ENCODE data around the gene ATXN8OS.

Gene ATXN8OS

DNA sequence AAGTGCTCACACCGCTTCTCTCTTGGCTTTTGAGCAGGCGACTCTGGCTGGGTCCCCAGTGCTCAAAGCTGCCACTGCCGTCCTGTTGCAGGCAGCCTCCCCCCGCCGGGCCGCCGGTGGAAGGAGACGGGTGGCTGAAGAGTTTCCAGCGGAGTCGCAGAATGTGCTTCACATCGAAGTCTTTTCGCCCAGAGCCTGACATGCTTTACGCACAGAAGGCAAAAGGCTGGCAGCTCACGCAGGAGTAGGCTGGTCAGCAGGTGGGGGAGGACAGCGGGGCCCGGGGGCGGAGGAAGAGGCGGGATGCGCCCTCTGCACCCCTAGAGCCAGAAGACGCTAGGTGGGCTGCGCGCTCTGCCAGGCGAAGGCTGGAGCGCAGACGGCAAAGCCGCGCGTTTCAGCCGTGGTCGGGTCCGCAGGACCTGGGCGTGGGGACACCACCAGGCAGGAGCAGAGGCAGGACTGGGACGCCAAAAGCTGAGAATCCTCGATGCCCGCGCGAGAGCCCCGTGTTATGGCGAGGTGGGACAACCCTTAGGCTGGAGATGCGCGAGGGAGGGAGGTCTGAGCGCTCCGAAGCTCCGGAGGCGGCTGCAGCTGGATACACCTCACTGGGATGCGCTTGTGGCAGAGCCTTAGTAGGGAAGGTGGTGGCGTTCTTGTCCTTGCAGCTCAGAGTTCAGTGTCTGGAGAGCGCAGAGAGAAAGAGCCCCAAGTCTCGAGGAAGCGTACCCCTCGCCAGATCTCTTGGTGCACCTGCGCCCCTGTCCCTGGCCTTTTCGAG lies at the start of gene ATXN8OS:
TSS of gene ATXN8OS (plus strand) at position 329 of the 784 bp plus-strand sequence.
- no peak within 1 kb of the TSS for H3K4me3 ChIP-seq (ENCODE audit: low read depth, low read length)

DNA sequence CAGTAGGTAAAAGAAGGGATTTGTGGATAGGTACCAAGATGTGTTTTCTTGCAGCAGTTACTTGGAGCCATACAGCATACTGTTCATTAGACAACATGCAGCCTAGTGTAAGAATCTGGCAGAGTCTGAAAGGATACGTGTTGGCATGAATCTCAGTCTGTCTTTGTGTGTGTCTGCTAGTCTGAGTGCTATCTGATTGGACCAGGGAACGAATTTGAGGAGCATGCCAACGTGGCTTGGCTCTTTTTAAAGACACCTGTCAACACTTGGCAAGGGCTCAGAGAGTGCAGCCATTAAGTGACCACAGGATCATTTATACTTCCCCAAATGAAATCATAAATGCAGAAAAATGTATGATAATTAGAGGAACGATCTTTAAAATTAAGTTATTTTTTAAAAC lies 27.6 kb upstream of the ATXN8OS start:
- no peak overlapping the region for H3K4me3 ChIP-seq (ENCODE audit: low read depth, low read length)
- TF ChIP-seq, protein P1, sequence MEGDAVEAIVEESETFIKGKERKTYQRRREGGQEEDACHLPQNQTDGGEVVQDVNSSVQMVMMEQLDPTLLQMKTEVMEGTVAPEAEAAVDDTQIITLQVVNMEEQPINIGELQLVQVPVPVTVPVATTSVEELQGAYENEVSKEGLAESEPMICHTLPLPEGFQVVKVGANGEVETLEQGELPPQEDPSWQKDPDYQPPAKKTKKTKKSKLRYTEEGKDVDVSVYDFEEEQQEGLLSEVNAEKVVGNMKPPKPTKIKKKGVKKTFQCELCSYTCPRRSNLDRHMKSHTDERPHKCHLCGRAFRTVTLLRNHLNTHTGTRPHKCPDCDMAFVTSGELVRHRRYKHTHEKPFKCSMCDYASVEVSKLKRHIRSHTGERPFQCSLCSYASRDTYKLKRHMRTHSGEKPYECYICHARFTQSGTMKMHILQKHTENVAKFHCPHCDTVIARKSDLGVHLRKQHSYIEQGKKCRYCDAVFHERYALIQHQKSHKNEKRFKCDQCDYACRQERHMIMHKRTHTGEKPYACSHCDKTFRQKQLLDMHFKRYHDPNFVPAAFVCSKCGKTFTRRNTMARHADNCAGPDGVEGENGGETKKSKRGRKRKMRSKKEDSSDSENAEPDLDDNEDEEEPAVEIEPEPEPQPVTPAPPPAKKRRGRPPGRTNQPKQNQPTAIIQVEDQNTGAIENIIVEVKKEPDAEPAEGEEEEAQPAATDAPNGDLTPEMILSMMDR (IDR thresholded peaks at IDR 0.05; ENCODE audit: low read depth, low read length) = no peak

More for the DNA sequence above, at the start of gene ATXN8OS:
- TF ChIP-seq, protein P1 (IDR thresholded peaks at IDR 0.05; ENCODE audit: low read depth, low read length) = no peak

DNA sequence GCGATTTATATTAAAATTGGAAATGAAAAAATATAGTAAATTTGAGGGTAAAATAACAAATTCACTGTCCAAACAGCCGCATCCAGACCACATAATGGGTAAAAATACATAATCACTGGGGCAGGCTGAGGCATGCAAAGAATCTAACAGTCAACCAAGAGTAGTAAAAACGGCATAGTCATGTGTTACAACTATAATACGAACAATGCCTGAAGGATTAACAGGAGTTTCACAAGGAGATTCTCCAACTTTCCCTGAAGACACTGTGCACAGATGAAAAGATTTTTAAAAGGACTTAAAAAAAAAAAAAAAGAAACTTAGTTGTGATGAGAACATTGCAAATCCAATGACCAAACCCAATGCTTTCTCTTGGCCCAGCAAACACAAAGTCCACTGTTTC lies 20.4 kb upstream of the ATXN8OS start:
- TF ChIP-seq, protein P1 (IDR thresholded peaks at IDR 0.05; ENCODE audit: low read depth, low read length) = no peak
- H3K4me3 ChIP-seq (ENCODE audit: low read depth, low read length) = no peak overlapping the region

DNA sequence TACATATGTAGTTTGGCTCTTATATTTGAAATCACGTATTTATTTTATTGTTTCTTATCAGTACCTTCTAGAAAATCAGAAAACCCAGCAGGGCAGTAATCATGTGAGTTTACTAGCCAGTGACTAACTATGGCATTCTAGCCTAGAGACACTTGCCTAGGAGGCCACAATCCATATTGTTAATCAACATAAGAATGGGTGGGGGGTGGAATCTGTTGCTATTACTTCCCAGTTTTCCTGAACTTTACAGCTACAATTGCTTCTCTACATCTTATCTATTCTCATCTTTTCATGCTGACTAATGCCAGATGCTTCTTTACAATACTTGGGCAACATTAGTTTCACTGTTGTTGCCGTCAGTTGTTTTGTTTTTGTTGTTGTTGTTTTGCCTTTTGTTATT lies 18.7 kb upstream of the ATXN8OS start:
- TF ChIP-seq, protein P1 (IDR thresholded peaks at IDR 0.05; ENCODE audit: low read depth, low read length) = no peak
- no peak overlapping the region for H3K4me3 ChIP-seq (ENCODE audit: low read depth, low read length)

- no peak overlapping the region for H3K4me3 ChIP-seq (ENCODE audit: low read depth, low read length)
- TF ChIP-seq, protein P1 (IDR thresholded peaks at IDR 0.05; ENCODE audit: low read depth, low read length) = no peak
Measured at GRCh38 chr13:70090036-70090723, 17.4 kb upstream of the ATXN8OS start.

- no peak overlapping the region for H3K4me3 ChIP-seq (ENCODE audit: low read depth, low read length)
- TF ChIP-seq, protein P1 (IDR thresholded peaks at IDR 0.05; ENCODE audit: low read depth, low read length) = no peak
Measured at GRCh38 chr13:70098669-70099068, 9.0 kb upstream of the ATXN8OS start.

DNA sequence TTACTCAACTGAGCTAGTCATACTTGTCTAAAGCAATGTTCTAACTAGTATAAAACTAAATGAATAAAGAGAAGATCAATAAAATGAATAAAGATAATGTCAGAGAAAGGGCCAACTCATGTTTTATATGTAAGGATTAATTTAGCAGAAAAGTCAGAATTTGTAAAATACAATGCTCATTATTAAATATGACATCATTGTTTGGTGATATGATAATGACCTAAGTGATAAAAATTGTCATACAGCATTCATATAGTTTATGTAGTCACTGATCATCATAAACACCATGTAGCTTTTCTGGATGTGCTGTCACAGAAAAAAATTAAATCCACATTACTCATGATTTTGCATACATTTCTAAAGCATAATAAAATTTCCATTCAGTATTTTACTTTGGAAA lies 3.1 kb upstream of the ATXN8OS start:
- TF ChIP-seq, protein P1 (IDR thresholded peaks at IDR 0.05; ENCODE audit: low read depth, low read length) = no peak
- H3K4me3 ChIP-seq (ENCODE audit: low read depth, low read length) = no peak overlapping the region
